ENCODE measurements around the gene PI4K2A. TPM values are rescaled to one million over a fixed set of nuclear protein-coding genes. Genes with fewer than 3 reads are reported as not detected.
A peak's percentile ranks its signal among the peaks of the same experiment; 100 is the strongest.
"Not testable (repeated sequence)": the region's sequence is repeated elsewhere in the genome, so short reads cannot be mapped to it uniquely, and the experiment has no call there.

Gene PI4K2A
- total RNA-seq, 1 donor from 2014 or later: 5.2 TPM

DNA sequence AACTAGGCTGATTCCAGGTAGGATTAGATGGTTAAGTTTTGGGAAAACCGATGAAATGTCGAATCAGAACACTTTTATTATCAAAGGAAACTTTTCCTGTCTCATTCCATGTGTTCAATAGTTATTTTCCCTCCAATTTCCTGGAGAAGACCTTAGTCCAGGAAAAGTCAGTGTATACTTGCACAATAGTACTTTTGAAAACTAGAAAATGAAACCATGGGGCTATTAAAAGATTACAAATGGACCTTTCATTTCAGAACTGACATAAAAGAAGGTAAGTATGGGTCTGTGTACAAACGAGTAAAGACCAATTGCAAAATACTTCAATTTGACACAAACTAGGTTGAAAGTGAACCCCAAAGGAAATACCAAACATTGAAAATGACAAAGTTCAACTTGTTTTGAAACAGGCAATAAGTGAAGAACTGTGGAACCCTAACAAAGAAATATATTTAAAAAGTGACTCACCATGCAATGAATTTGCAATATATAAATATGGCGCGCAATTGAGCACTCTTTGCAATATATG lies 44.5 kb downstream of the PI4K2A start:
- H3K36me3 ChIP-seq (ENCODE audit: control insufficient read depth in 3 of 3, insufficient read depth in 3 of 3, low read length in 3 of 3): no peaks in the 10 kb centered on the region
- H3K4me3 ChIP-seq (ENCODE audit: low read length in 3 of 3): no peak overlapping the region
- H3K9me3 ChIP-seq (ENCODE audit: control insufficient read depth in 3 of 3, low read length in 3 of 3): no peaks in the 10 kb centered on the region
- peak overlapping the region in 1 of 3 donors; percentile 34 for H3K9ac ChIP-seq (ENCODE audit: low read depth in 1 of 3, low read length in 3 of 3)
- H3K27me3 ChIP-seq (ENCODE audit: control insufficient read depth in 3 of 3, insufficient read depth in 3 of 3, low read length in 3 of 3): no peaks in the 10 kb centered on the region
- H3K4me1 ChIP-seq (ENCODE audit: control insufficient read depth in 3 of 3, insufficient read depth in 3 of 3, low read length in 3 of 3): peaks cover 36 to 48% (median 39%) of the 10 kb centered on the region in 3 donors
- H3K27ac ChIP-seq (ENCODE audit: low read depth, low read length): no peak overlapping the region

DNA sequence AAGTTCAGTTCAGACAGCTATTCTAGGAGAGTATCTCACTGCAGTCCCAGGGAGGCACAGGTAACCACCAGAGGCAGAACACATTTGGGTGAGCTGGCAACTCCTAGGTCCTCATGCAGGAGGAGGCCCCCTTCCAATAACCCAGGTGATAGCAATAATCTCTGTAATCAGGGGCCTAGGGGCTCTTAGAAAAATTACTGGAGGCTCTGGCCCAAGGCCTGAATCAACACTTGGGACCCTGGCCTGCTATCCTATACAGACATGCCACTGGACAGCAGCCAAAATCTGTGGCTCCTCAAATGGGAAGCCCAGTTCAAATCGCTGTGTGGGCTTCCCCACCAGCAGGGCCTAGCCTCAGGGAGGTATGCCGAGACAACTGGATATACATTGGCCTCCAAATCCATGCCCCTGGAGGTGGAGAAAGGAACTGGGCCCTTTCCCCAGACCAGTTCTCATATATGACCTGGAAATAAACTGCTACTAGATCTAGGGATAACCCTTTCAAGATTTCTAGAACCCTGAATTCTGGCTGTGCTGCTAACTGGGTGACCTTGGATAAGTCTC lies 45.0 kb downstream of the PI4K2A start:
- Histone ChIP-seq H3K4me1 (ENCODE audit: control insufficient read depth in 3 of 3, insufficient read depth in 3 of 3, low read length in 3 of 3) (peaks cover 36 to 48% (median 39%) of the 10 kb centered on the region in 3 donors), H3K36me3 (ENCODE audit: control insufficient read depth in 3 of 3, insufficient read depth in 3 of 3, low read length in 3 of 3) (no peaks in the 10 kb centered on the region), H3K27ac (ENCODE audit: low read depth, low read length) (peak overlapping the region; percentile 3), H3K9ac (ENCODE audit: low read depth in 1 of 3, low read length in 3 of 3) (peak overlapping the region in 1 of 3 donors; percentile 34), H3K9me3 (ENCODE audit: control insufficient read depth in 3 of 3, low read length in 3 of 3) (no peaks in the 10 kb centered on the region), H3K27me3 (ENCODE audit: control insufficient read depth in 3 of 3, insufficient read depth in 3 of 3, low read length in 3 of 3) (no peaks in the 10 kb centered on the region), H3K4me3 (ENCODE audit: low read length in 3 of 3) (peak overlapping the region; percentile 18 to 83 (median 45))

DNA sequence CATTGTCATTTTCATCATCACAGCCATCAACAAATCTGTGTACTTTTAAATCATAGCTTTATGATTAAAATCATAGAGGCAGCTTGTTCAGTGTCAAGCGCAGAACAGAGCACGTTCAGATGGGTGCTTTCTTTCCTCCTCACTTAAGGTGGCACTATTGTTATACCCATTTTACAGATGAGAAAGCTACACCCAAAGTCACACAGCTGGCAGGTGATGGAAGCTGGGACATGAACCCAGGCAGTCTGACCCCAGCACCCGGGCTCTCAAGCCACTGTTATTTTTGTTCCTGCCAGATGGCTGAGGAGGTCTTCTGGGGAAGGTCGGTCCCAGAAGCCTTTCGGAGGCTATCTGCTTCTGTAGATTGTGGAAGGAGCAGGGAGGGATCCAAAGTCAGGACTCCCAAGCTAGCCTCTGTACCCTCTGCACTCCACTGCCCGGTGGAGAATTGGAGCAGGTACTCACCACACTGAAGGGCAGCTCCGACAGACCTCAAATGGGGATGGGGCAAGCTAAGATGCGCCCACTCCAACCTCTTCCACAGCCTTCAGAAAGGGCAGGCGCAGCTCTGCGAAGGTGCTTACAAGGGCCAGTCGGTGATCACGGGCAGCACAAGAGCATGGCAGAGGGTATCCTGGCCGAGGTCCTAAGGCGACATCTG lies 46.0 kb downstream of the PI4K2A start:
- Histone ChIP-seq H3K4me3 (ENCODE audit: low read length in 3 of 3) (peak overlapping the region; percentile 83 to 95 (median 94)), H3K4me1 (ENCODE audit: control insufficient read depth in 3 of 3, insufficient read depth in 3 of 3, low read length in 3 of 3) (peaks cover 36 to 48% (median 39%) of the 10 kb centered on the region in 3 donors), H3K9me3 (ENCODE audit: control insufficient read depth in 3 of 3, low read length in 3 of 3) (no peaks in the 10 kb centered on the region), H3K27me3 (ENCODE audit: control insufficient read depth in 3 of 3, insufficient read depth in 3 of 3, low read length in 3 of 3) (no peaks in the 10 kb centered on the region), H3K9ac (ENCODE audit: low read depth in 1 of 3, low read length in 3 of 3) (peak overlapping the region; percentile 85 to 96 (median 95)), H3K27ac (ENCODE audit: low read depth, low read length) (peak overlapping the region; percentile 71), H3K36me3 (ENCODE audit: control insufficient read depth in 3 of 3, insufficient read depth in 3 of 3, low read length in 3 of 3) (no peaks in the 10 kb centered on the region)

DNA sequence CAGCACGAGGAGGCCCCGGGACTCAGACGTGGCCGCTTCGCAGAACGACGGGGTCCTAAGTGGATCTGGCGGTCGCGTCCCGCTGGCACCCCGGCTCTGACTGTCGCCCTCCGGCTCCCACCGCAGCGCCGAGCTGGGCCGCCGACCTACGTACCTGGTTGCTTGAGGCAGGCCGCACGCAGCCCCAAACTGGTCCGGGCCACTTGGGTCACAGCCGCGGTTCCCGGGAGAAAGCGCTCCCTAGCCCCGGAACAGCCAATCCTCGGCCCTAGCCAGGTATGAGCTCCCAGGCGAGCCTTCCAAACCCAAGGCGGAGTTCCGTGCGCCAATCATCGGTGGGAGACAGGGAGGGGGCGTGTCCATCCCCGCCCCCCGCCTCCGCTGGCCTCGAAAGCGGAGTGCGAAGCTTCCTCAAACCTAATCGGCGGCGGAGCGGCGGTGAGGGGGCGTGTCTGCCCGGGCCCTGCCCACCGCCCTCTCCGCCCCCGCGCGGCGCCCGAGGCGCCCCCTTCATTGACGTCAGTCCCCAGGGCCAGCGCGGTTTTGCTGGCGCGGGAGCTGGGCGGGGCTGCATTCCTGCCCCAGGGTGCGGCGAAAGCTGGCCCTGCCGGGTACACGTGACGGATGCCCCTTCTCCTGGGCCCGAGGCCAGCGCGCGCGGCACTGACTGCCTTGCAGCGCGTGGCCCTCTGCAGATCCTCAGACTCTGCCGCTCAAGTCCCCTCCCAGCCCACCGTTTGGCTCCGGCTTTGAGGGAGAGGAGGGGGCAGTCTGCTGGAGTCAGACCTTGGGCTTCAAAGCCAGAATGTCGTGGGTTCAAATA lies 46.7 kb downstream of the PI4K2A start, which contains the start of gene AVPI1:
Gene AVPI1 (minus strand): TSS at position 280 of the 823 bp plus-strand sequence. CDS start 7,336 bp downstream, outside the sequence.
- peak within 1 kb of the TSS; percentile 83 to 95 (median 94) for H3K4me3 ChIP-seq (ENCODE audit: low read length in 3 of 3)
- H3K9me3 ChIP-seq (ENCODE audit: control insufficient read depth in 3 of 3, low read length in 3 of 3): no peaks in the 10 kb centered on the region
- H3K27ac ChIP-seq (ENCODE audit: low read depth, low read length): peak within 1 kb of the TSS; percentile 71
- no peaks in the 10 kb centered on the region for H3K36me3 ChIP-seq (ENCODE audit: control insufficient read depth in 3 of 3, insufficient read depth in 3 of 3, low read length in 3 of 3)
- H3K4me1 ChIP-seq (ENCODE audit: control insufficient read depth in 3 of 3, insufficient read depth in 3 of 3, low read length in 3 of 3): peaks cover 36 to 48% (median 39%) of the 10 kb centered on the region in 3 donors
- no peaks in the 10 kb centered on the region for H3K27me3 ChIP-seq (ENCODE audit: control insufficient read depth in 3 of 3, insufficient read depth in 3 of 3, low read length in 3 of 3)
- H3K9ac ChIP-seq (ENCODE audit: low read depth in 1 of 3, low read length in 3 of 3): peak within 1 kb of the TSS; percentile 85 to 96 (median 95)

DNA sequence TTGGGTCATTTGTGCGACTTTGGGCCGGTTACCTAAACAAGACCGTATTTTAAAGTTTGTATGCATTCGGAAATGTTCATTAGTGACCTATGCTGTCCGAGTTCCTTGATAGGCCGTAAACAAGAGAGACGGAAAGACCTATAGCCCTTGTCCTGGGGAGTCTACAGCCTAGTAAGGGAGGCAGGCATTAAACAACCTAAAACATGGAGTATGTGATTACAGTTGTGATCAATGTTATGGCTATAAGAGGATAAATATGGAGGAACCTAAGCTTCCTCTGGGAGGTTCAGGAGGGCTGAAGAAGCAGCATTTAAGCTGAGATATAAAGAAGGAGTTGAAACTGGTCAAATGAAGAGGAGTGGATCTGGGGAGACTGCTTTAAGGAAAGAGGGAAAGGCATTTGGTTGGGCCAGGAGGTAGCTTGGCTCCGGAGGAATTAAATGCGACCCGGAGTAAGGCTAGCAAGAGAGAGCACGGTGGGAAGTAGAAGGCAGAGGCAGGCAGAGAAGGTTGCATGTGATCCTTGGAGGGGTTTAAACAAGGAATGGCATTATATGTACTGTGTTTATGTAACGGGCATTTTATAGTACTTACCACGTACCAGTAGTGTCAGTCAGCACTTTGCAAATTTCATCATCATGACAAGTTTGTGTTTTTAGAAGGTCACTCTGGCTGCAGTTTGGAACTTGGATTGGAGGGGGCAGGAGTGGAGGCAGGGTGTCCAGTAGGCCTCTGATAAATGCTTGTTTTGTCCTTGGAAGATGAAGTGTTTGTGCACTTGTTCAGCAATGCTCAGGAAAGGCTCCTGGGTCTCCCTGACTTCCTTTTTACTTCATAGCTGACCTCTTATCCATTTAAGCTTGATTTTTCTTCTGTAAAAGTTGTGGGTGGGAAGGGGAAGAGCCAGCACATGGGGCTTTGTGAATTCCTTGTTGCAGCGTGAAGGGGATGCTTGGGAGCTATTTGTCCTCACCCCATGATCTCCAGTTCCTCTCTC lies 47.6 kb downstream of the PI4K2A start:
- Histone ChIP-seq H3K4me1 (ENCODE audit: control insufficient read depth in 3 of 3, insufficient read depth in 3 of 3, low read length in 3 of 3) (peaks cover 36 to 48% (median 39%) of the 10 kb centered on the region in 3 donors), H3K4me3 (ENCODE audit: low read length in 3 of 3) (peak overlapping the region; percentile 83 to 95 (median 94)), H3K27ac (ENCODE audit: low read depth, low read length) (peak overlapping the region; percentile 71), H3K9ac (ENCODE audit: low read depth in 1 of 3, low read length in 3 of 3) (peak overlapping the region; percentile 85 to 96 (median 95)), H3K9me3 (ENCODE audit: control insufficient read depth in 3 of 3, low read length in 3 of 3) (no peaks in the 10 kb centered on the region), H3K27me3 (ENCODE audit: control insufficient read depth in 3 of 3, insufficient read depth in 3 of 3, low read length in 3 of 3) (no peaks in the 10 kb centered on the region), H3K36me3 (ENCODE audit: control insufficient read depth in 3 of 3, insufficient read depth in 3 of 3, low read length in 3 of 3) (no peaks in the 10 kb centered on the region)

DNA sequence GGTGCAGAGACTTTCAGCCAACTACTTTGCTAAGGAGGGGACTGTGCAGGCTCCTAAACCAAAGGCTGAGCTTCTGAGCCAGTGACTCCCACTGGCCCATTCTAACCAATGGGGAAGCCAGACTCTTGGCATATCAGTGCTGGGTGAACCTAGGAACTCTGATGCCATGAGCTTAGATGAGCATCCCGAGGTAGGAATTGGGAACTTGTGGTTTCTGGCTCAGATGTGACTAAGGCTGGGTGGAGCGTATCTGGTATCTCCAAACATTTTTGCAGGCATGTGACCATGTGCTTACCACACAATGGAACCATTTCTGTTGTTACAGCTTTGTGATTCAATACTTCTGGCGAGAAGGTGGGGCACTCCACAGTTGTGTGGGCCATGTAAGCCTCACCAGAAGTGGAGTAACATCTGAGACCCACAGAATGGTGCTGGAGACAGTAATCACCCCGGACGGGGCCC lies 49.1 kb downstream of the PI4K2A start:
- Histone ChIP-seq H3K9me3 (ENCODE audit: control insufficient read depth in 3 of 3, low read length in 3 of 3) (peaks cover 0 to 2% (median 0%) of the 10 kb centered on the region in 3 donors), H3K27ac (ENCODE audit: low read depth, low read length) (no peak overlapping the region), H3K9ac (ENCODE audit: low read depth in 1 of 3, low read length in 3 of 3) (no peak overlapping the region), H3K36me3 (ENCODE audit: control insufficient read depth in 3 of 3, insufficient read depth in 3 of 3, low read length in 3 of 3) (no peaks in the 10 kb centered on the region), H3K4me1 (ENCODE audit: control insufficient read depth in 3 of 3, insufficient read depth in 3 of 3, low read length in 3 of 3) (peaks cover 25 to 35% (median 26%) of the 10 kb centered on the region in 3 donors), H3K27me3 (ENCODE audit: control insufficient read depth in 3 of 3, insufficient read depth in 3 of 3, low read length in 3 of 3) (no peaks in the 10 kb centered on the region), H3K4me3 (ENCODE audit: low read length in 3 of 3) (no peak overlapping the region)

DNA sequence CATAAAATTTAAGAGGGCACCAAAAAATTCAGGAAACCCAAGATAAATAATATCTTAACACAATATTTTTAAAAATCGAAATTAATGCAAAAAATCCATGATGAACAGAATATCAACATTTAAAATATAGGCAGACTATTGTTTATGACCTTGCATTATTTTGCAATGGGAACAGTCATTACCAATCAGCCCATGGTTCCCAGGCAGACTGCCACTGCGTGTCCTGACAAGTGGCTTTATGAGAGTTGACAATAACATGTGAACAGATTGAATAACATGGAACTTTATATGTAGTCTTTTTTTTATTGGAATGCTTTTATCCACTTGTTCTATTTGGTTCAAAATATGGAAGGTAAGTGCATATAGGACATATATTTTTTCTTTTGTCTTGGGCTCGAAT lies 49.7 kb downstream of the PI4K2A start:
- no peak overlapping the region for H3K9ac ChIP-seq (ENCODE audit: low read depth in 1 of 3, low read length in 3 of 3)
- no peak overlapping the region for H3K27ac ChIP-seq (ENCODE audit: low read depth, low read length)

DNA sequence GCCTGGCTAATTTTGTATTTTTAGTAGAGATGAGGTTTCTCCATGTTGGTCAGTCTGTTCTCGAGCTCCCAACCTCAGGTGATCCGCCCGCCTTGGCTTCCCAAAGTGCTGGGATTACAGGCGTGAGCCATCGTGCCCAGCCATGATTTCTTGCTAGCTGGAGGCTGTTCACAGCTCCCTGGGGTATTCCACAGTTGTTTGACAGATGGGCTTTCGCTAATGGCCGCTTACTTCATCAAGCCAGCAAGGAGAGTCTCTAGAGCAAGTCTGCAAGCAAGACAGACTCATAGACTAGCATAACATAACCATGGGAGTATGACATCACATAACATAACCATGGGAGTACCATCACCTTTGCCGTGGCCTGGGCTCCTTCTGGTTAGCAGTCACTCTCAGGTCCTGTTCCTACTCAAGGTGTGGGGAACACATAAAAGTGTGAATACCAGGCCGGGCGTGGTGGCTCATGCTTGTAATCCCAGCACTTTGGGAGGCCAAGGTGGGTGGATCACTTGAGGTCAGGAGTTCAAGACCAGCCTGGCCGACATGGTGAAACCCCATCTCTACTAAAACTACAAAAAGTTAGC lies 57.7 kb downstream of the PI4K2A start:
- H3K9me3 ChIP-seq (ENCODE audit: control insufficient read depth in 3 of 3, low read length in 3 of 3); H3K36me3 ChIP-seq (ENCODE audit: control insufficient read depth in 3 of 3, insufficient read depth in 3 of 3, low read length in 3 of 3); H3K27ac ChIP-seq (ENCODE audit: low read depth, low read length); H3K9ac ChIP-seq (ENCODE audit: low read depth in 1 of 3, low read length in 3 of 3); H3K4me3 ChIP-seq (ENCODE audit: low read length in 3 of 3); H3K4me1 ChIP-seq (ENCODE audit: control insufficient read depth in 3 of 3, insufficient read depth in 3 of 3, low read length in 3 of 3); H3K27me3 ChIP-seq (ENCODE audit: control insufficient read depth in 3 of 3, insufficient read depth in 3 of 3, low read length in 3 of 3): not testable (repeated sequence)

More for the DNA sequence above, 49.7 kb downstream of the PI4K2A start:
- Histone ChIP-seq H3K27me3 (ENCODE audit: control insufficient read depth in 3 of 3, insufficient read depth in 3 of 3, low read length in 3 of 3) (no peaks in the 10 kb centered on the region), H3K4me3 (ENCODE audit: low read length in 3 of 3) (no peak overlapping the region), H3K4me1 (ENCODE audit: control insufficient read depth in 3 of 3, insufficient read depth in 3 of 3, low read length in 3 of 3) (peaks cover 22 to 29% (median 24%) of the 10 kb centered on the region in 3 donors), H3K9me3 (ENCODE audit: control insufficient read depth in 3 of 3, low read length in 3 of 3) (peaks cover 0 to 2% (median 0%) of the 10 kb centered on the region in 3 donors), H3K36me3 (ENCODE audit: control insufficient read depth in 3 of 3, insufficient read depth in 3 of 3, low read length in 3 of 3) (no peaks in the 10 kb centered on the region)
